GM18517 (cell line): ENCODE results near the gene ERC2.

Experiments used
- ATAC-seq: cut with Tn5 transposase; IDR thresholded peaks from one replicate; pipeline ENCODE4 v1.9.1; 2021; ENCODE audit warnings: mild to moderate bottlenecking, moderate library complexity; ENCODE audit not compliant: unreplicated experiment

The ERC2 gene

GRCh38 chr3:56428667-56429066 is 39.6 kb downstream of the ERC2 start:
- ATAC-seq = no peak

GRCh38 chr3:56424885-56425284 is 43.4 kb downstream of the ERC2 start:
- no peak for ATAC-seq

DNA sequence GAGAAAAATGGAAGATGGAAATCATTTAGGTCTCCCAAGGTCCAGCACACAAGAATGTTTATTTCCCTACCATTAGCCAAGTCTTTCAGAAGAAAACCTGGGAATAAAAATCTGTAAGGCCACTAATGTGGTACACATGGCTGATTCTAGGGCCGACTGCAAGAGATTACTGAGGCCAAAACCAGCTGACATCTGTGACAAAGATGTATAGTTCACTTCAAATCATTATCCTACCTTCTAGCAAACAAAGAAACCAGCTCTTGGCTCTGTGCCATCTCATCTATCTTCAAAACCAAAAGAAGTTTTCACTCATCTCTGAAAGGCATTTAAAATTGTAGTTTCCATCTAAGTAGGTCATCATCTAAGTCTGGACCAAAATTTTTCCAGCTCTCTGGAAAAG is 43.9 kb downstream of the ERC2 start:
- ATAC-seq = no peak

GRCh38 chr3:56423661-56424099 is 44.6 kb downstream of the ERC2 start:
- ATAC-seq = no peak

DNA sequence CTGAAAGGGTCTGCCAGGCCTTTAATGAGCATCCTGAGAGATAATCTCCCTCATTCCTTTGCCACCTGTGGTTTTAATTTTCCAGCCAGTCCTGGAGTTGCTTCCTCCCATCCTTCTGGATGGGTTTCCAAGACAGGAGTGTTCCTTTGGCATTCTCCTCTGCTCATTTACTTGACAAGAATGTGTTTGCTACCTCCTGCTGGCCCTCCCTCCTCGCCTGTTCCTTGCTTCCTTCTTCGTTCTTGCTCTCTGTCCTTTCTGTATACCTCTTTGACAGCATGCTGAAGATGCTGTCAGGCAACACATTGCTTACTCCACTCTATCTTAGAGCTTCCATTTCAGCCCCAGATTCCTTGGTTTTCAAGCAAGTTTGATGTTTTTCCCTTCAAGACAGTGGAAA is 46.0 kb downstream of the ERC2 start:
- no peak for ATAC-seq

- no peak for ATAC-seq
Observed at GRCh38 chr3:56421205-56421604, 47.1 kb downstream of the ERC2 start.

DNA sequence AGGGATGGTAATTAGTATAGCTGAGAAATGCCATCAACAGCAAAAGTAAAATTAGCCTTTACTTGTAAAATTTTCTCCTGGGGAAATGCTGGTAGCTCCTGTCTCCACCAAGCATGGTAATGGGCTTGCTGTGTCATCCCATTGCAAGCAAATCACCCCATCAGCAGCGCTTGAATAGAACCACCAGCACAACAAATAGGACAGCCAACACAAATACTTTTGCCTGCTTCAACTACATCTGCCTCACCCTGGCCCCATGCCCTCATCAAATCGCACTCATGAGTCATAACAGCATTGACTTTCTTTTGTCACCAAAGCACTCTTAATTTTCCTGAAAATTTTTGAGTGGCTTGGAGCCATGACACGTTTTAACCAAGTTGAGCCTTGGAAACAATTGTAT is 52.6 kb downstream of the ERC2 start:
- no peak for ATAC-seq

DNA sequence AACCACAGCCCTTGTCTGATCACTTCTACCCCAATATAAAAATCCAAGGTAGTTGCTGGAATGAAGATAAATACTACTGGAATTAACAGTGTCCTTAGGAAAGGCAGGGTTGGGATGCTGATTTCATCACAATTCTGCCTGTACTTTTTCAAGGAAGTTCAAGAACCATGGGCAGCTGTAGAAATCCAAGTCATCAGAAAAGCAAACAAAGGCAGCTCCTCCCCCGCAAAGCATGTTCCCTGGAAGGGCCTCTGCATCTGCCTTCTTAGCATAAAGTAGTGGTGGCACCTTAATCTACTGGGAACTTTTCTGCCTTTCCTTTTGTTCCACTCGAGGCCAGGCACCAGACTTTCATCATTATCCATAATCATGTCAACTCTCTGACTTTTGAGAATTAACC is 54.4 kb downstream of the ERC2 start:
- ATAC-seq = no peak

- ATAC-seq = no peak
Observed at GRCh38 chr3:56411166-56411565, 57.1 kb downstream of the ERC2 start.

DNA sequence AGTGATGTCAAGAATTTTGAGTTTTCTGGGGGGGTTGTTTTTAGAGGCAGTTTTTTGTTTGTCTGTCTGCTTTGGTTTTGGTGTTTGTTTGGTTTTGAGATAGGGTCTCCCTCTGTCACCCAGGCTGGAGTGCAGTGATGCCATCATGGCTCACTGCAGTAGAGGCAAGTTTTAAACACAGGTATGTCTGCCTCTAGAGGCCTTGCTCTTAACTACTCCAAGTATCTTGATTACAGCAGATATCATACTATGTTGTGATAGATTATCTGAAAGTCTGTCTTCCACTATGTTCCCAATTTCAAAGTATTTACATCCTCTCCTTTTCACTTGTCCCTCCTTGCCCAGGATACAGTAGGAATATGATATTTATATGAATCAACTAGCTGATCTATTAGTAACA is 57.7 kb downstream of the ERC2 start:
- no peak for ATAC-seq

- no peak for ATAC-seq
Observed at GRCh38 chr3:56409790-56410189, 58.5 kb downstream of the ERC2 start.

- no peak for ATAC-seq
Observed at GRCh38 chr3:56408761-56409196, 59.5 kb downstream of the ERC2 start.

- ATAC-seq = no peak
Observed at GRCh38 chr3:56406826-56407515, 61.3 kb downstream of the ERC2 start.

- ATAC-seq = no peak
Observed at GRCh38 chr3:56404884-56405283, 63.4 kb downstream of the ERC2 start.

GRCh38 chr3:56398659-56399058 is 69.6 kb downstream of the ERC2 start:
- no peak for ATAC-seq

DNA sequence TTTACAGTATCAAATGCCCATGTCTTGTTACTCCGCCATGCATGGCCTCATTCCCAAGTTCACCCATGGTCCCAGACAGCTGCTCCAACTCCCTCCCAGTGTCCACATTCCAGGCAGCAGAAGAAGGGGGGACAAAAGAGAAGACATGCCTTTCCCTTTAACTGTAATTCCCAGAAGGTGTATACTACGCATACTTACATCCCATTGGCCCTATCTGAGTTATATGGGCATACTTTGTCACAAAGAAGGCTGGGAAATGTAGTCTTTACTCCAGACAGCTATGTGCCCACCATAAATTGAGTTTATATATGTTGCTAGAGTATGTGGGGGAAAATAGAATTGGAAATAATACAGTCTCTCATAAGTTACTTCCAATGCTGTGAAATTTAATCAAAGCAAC is 70.5 kb downstream of the ERC2 start:
- no peak for ATAC-seq

GRCh38 chr3:56389183-56389830 is 79.0 kb downstream of the ERC2 start:
- ATAC-seq = no peak

DNA sequence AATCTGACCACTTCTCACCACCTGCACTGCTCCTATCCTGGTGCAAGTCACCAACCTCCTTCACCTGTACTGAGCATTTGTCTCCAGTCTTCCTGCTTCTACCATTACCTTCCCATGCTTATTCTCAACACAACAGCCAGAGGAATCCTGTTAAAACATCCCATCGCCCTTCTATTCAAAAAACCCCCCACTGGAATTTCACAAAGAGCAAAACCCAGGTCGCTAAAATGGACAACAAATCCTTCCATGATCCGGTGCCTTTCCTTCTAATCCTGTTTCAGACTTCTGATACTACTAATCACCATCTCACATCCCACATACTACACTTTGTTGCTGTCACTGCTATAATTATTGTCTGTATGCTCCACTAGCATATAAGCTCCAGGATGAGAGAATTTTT is 85.2 kb downstream of the ERC2 start:
- no peak for ATAC-seq

DNA sequence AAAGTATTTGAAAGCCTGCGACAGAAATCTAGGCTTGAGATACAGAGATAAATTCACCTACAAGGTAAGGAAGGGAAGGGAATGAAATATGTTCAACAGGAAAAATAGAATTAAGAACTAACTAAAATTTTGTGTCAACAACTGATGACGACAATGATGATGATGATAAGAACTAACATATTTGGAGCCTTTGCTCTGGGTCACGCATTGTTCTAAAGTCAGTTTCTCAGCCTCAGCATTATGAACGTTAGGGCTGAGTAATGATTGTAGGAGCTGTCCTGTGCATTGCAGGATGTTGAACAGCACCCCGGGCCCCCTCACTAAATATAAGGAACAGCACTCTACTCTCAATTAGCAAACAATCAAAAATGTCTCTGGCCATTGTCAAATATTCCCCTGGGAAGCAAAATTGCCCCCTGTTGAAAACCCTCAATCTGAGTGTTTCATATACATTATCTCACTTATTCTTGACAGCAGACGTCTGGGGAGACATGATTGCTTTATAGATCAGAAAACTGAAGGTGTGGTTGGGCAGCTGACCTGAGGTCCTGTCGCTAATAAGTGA is 88.5 kb downstream of the ERC2 start:
- no peak for ATAC-seq

DNA sequence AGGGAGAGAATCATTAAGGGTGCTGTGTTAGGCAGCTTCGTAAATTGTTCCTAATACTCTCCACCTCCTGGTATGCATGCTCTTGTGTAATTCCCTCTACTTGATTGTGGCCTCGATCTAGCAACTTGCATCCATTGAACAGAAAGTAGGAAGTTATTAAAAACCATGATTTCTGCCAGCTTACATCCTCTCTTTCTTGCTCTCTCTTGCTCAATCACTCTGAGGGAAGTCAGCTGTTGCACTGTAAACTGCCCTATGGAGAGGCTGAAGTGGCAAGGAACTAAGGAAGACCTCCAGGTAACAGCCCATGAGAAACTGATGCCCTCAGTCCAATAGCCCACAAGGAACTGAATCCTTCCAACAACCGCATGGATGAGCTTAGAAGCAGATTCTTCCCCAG is 92.6 kb downstream of the ERC2 start:
- ATAC-seq = no peak

- no peak for ATAC-seq
Observed at GRCh38 chr3:56373386-56373785, 94.9 kb downstream of the ERC2 start.

GRCh38 chr3:56370991-56371775 is 97.1 kb downstream of the ERC2 start:
- no peak for ATAC-seq
